Urinary bladder (tissue), 4 donors: Measurements from ENCODE around the gene NME4. TPM values are rescaled to one million over a fixed set of nuclear protein-coding genes. Genes with fewer than 3 reads are reported as not detected.
"Not testable (repeated sequence)": the region's sequence is repeated elsewhere in the genome, so short reads cannot be mapped to it uniquely, and the experiment has no call there.

Experiments
- DNase-seq: peaks from one replicate; pipeline ENCODE4 v3.0.0-alpha.2; 2015; ENCODE audit errors: extremely low spot score
- H3K27ac ChIP-seq: one replicate; pipeline ENCODE4 v1.5.1; 2013; ENCODE audit warnings: low read depth, mild to moderate bottlenecking, moderate library complexity
- H3K36me3 ChIP-seq: one replicate; pipeline ENCODE4 v1.6.1; 2013; ENCODE audit warnings: mild to moderate bottlenecking, moderate library complexity; ENCODE audit not compliant: insufficient read depth
- H3K4me1 ChIP-seq: one replicate; pipeline ENCODE4 v1.6.1; 2013; ENCODE audit warnings: mild to moderate bottlenecking, moderate library complexity; ENCODE audit not compliant: insufficient read depth
- H3K4me3 ChIP-seq: one replicate; pipeline ENCODE4 v1.5.1; 2013; ENCODE audit warnings: low read depth, low read length
- WGBS: extraction: QIAGEN DNeasy Blood & Tissue Kit; methylation state at CpG from one replicate; pipeline ENCODE4 v1.1.7; 2013; 5-methylcytosine and 5-hydroxymethylcytosine counted together
- polyA plus RNA-seq: library from polyadenylated mRNA; stranded (reverse); fragments of 200-250 nt; gene quantifications from one replicate; pipeline ENCODE4 v1.2.3, GENCODE V29; 2013
- total RNA-seq: library from RNA; depleted of rRNA; stranded (reverse); fragments of >200 nt; gene quantifications from one replicate; pipeline ENCODE4 v1.2.3, GENCODE V29; 2014
- donor health status: healthy with polysubstance abuse.
- donor health status: healthy.

The NME4 gene
- total and polyA plus RNA-seq, 2 donors = 29.0 to 246 TPM

DNA sequence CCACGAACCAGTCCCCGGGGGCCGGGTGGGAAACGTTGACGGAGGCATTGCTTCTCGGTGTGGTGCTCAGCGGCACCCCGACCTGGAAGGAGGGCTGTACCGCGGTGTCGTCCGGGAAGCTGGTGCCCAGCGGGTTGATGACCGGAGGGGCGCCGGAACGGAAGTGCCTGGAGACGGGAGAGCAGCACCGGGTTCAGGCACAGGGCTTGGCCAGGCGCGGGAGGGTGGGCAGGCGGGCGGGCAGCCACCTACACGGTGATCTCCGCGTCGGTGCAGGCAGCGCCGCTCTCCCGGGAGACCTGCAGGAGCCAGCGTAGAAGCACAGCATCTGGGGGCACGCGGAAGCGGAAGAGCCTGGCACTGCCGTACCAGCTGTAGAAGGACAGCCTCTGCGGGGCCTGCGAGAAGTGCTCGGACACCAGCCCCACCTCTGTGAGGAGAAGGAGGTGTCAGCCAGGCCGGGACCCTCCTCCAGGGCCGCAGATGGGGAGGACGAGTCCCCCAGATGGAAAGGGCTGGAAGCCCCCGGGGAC is 19.5 kb upstream of the NME4 start:
- H3K4me3 ChIP-seq = no peak overlapping the region
- no peak overlapping the region for H3K27ac ChIP-seq
- WGBS = 90% methylated on average over 42 of the region's 42 CpGs
- no peaks in the 10 kb centered on the region for H3K36me3 ChIP-seq
- no peak for DNase-seq
- no peaks in the 10 kb centered on the region for H3K4me1 ChIP-seq

DNA sequence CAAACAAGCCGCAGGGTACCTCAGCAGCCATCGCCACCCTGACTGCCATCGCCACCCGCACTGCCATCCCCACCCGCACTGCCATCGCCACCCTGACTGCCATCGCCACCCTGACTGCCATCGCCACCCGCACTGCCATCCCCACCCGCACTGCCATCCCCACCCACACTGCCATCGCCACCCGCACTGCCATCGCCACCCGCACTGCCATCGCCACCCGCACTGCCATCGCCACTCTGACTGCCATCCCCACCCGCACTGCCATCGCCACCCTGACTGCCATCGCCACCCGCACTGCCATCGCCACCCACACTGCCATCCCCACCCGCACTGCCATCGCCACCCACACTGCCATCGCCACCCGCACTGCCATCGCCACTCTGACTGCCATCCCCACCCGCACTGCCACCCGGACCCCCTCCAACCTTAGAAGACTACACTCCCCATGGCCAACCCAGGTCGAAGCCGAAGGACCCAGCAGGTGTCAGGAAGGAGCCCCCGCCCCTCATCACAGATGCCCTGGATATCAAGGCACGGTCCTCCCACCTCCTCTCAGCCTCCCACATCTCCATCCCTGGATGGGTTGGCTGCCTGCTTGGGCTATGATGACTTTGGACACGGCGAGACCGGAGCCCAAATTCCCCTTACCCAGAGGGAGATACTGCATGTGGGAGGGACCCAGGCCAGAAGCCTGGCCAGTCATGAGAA is 18.7 kb upstream of the NME4 start:
- not testable (repeated sequence) for DNase-seq, H3K4me3 ChIP-seq, H3K4me1 ChIP-seq, H3K27ac ChIP-seq, H3K36me3 ChIP-seq
- 91% methylated on average over 36 of the region's 36 CpGs for WGBS

- no peaks in the 10 kb centered on the region for H3K4me1 ChIP-seq
- WGBS = 76% methylated on average over 14 of the region's 14 CpGs
- H3K4me3 ChIP-seq = no peak overlapping the region
- DNase-seq = no peak
- H3K27ac ChIP-seq = no peak overlapping the region
- H3K36me3 ChIP-seq = no peaks in the 10 kb centered on the region
Measured at GRCh38 chr16:378821-379182, 18.2 kb upstream of the NME4 start.

DNA sequence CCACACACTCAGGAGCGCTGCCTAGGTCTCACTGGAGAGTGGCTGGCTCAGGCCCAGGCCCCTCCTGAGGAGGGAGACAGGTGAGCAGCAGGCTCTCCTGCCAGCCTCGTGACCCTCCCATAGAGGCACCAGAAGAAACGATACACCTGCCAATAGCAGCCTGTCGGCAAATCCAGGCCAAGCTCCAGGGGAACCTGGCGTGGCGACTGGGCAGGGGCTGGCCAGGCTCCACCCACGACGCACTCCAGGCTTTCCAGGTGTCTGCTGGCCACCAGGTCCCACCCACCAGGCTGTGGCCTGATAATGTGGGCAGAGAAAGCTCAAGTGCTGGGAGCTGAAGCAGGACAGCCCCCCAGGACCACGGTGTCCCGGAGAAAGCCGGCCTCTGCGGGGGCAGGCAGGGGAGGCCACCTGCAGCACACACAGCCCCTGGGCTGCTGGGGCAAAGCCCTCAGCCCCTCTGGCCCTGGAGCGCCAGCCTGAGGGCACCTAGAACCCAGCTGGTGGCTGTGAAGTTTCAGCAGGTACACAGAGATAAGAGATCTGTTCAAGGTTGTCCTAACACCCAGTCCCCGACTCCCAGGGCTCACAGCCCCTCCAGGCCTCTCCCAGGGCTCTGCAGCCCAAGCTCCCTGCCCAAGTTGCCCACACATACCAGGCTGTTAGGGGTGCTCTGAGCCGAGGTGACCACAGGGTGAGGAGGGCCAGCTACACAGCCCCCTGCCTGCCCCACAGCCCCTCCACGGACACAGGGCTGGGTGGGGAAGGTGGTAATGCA is 17.6 kb upstream of the NME4 start:
- no peak for DNase-seq
- H3K27ac ChIP-seq = no peak overlapping the region
- 88% methylated on average over 16 of the region's 16 CpGs for WGBS

DNA sequence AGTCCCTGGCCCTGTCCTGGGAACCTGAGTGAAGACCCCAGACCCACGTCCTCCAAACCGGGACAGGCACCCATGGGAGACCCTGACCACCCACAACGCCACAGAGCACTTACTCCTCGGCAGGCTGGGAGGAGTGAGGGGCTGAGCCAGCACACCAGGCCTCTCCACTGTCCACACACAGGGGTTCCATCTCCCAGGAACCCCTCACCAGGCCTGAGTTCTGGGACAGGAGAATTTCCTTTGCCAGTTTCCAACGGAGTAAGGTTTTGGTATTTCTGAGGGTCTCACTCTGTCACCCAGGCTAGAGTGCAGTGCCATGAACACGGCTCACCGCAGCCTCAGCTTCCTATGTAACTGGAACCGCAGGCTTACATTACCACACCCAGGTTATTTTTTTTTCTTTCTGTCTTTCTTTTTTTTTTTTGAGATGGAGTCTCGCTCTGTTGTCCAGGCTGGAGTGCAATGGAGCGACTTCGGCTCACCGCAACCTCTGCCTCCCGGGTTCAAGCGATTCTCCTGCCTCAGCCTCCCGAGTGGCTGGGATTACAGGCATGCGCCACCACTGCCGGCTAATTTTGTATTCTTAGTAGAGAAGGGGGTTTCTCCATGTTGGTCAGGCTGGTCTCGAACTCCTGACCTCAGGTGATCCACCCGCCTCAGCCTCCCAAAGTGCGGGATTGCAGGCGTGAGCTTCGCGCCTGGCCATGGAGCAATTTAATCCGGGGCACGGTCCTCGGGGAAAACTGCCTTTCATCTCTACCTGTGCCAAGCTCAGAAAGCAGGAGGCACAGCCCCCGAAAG is 16.8 kb upstream of the NME4 start:
- 81% methylated on average over 27 of the region's 27 CpGs for WGBS
- no peak overlapping the region for H3K27ac ChIP-seq
- no peaks in the 10 kb centered on the region for H3K4me1 ChIP-seq

More for the DNA sequence above, 17.6 kb upstream of the NME4 start:
- H3K36me3 ChIP-seq = no peaks in the 10 kb centered on the region
- H3K4me3 ChIP-seq = no peak overlapping the region
- no peaks in the 10 kb centered on the region for H3K4me1 ChIP-seq

GRCh38 chr16:380762-381011 is 16.3 kb upstream of the NME4 start:
- Histone ChIP-seq H3K4me3 (peak overlapping the region; percentile 96), H3K27ac (no peak overlapping the region), H3K4me1 (no peaks in the 10 kb centered on the region), H3K36me3 (no peaks in the 10 kb centered on the region)
- 5% methylated on average over 12 of the region's 12 CpGs for WGBS
- no peak for DNase-seq

More for the DNA sequence above, 16.8 kb upstream of the NME4 start:
- Histone ChIP-seq H3K36me3 (no peaks in the 10 kb centered on the region), H3K4me3 (peak overlapping the region; percentile 96)
- DNase-seq = no peak

GRCh38 chr16:381012-381788 is 15.8 kb upstream of the NME4 start:
- H3K27ac ChIP-seq = no peak overlapping the region
- no peak for DNase-seq
- H3K4me1 ChIP-seq = no peaks in the 10 kb centered on the region

DNA sequence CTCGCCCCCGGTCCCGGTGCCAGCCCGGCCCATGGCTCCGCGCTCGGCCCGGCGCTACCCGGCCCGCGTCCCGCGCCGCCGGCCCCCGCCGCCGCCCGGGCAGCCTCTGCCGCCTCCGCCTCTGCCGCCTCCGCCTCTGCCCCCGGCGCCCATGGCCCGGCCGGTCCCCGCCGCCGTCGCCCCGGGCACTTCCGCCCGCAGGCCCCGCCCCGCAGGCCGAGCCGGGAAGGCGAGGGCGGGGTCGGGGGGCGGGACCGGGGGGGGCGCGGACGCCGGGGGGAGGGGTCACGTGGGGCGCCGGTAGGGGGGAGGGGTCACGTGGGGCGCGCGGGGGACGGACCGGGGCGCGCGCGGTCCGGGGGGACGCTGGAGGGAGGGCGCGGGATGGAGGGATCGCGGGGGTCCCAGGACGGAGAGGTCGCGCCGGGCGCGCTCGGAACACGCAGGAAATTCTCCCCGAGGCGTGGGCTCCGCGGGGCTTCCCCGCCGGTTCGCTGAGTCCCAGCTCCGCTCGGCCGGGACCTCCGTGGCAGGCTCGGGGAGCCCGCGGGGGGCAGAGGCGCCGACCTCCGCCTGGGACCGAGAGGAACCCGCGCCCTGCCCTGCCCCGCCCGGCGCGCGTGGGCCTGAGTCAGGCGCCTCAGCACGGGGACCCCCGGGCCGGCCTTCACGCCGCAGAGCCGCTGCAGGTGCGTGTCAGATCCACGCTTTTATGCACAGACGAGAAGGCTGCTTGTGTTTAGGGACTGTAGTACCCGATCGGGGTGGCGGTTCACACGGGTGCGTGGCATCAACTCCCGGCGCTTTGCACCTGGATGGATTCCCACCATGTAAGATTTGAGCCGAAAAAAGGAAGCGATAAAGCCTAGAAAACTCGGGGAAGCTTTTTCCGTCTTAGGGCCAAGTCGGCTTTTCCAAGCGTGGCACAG is 14.9 kb upstream of the NME4 start, which contains the start of gene PGAP6:
Gene PGAP6 (minus strand): TSS at position 190 of the 929 bp plus-strand sequence. CDS start 157 bp downstream, at position 33.
- Histone ChIP-seq H3K4me1 (no peaks in the 10 kb centered on the region), H3K36me3 (no peaks in the 10 kb centered on the region), H3K4me3 (peak within 1 kb of the TSS; percentile 96), H3K27ac (peak within 1 kb of the TSS; percentile 83)
- DNase-seq = no peak
- WGBS = under 1% methylated on average over 107 of the region's 123 CpGs

More at GRCh38 chr16:381012-381788, 15.8 kb upstream of the NME4 start:
- Histone ChIP-seq H3K4me3 (peak overlapping the region; percentile 96), H3K36me3 (no peaks in the 10 kb centered on the region)
- 1% methylated on average over 72 of the region's 73 CpGs for WGBS

DNA sequence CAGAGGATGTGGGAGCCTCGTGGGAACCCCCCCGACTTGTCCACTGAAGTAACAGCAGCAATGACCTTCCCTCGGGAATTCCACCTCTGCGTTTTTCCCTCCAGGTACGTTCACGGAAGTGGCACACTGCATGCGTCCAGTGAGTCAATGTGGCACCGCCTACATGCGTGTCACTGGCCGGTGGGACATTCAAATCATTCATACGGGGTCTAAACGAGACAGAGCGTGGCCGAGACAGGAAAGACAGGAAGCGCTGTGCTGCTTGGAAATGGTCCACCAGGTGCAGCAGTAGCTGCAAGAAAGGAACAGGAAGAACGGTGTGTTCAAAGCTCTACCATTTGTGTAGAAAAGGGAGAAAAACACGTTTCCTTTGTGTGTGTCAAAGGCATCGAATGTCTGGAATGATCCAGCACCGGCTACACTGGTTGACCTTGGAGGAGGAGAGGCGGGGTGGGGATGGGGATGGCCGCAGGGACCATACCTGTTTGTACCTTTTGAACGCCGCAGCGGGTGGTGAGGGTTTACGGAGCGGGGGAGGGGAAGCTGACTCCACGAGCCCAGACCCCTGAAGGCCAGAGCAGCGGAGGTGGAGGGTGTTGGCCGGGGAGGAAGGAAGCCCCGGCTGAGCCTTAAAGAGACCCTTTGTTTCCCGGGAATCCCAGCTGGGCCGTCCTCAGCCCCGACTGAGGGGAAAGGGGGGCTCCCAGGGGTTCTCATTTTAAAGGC is 13.5 kb upstream of the NME4 start:
- H3K36me3 ChIP-seq = no peaks in the 10 kb centered on the region
- WGBS = 57% methylated on average over 33 of the region's 33 CpGs
- H3K4me1 ChIP-seq = no peaks in the 10 kb centered on the region
- peak overlapping the region; percentile 18 for H3K27ac ChIP-seq
- no peak overlapping the region for H3K4me3 ChIP-seq
- peak; percentile 43 for DNase-seq

DNA sequence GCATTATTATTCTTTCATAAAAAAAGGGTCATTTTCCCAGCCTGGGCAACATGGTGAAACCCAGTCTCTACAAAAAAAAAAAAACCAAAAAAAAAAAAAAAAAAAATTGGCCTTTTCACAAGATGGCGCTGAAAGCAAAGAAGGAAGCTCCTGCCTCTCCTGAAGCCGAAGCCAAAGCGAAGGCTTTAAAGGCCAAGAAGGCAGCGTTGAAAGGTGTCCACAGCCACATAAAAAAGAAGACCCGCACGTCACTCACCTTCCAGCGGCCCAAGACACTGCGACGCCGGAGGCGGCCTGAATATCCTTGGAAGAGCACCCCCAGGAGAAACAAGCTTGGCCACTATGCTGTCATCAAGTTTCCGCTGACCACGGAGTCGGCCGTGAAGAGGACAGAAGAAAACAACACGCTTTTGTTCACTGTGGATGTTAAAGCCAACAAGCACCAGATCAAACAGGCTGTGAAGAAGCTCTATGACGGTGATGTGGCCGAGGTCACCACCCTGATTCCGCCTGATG is 10.3 kb upstream of the NME4 start:
- Histone ChIP-seq H3K4me1 (no peaks in the 10 kb centered on the region), H3K36me3 (no peaks in the 10 kb centered on the region), H3K27ac (no peak overlapping the region), H3K4me3 (no peak overlapping the region)
- DNase-seq = no peak
- 58% methylated on average over 19 of the region's 19 CpGs for WGBS

DNA sequence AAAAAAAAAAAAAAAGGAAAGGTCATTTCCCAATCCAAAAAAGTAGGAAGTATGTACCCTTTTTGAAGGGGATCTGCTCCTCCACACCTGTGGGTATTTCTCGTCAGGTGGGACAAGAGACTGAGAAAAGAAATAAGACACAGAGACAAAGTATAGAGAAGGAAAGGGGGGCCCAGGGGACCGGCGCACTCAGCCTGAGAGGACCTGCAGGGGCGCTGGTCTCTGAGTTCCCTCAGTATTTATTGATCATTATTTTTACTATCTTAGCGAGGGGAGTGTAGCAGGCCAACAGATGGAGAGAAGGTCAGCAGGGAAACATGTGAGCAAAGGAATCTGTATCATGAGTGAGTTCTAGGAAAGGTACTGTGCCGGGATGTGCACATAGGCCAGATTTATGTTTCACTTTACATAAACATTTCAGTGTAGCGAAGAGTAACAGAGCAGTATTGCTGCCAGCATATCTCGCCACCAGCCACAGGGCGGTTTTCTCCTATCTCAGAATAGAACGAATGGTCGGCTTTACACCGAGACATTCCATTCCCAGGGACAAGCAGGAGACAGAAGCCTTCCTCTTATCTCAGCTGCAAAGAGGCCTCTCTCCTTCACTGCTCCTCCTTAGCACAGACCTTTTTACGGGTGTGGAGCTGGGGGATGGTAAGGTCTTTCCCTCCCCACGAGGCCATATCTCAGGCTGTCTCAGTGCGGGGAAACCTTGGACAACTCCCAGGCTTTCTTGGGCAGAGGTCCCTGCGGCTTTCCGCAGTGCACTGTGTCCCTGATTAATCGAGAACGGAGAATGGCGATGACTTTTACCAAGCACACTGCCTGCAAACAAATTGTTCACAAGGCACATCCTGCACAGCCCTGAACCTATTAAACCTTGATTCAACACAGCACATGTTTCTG is 9.0 kb upstream of the NME4 start:
- H3K4me3 ChIP-seq, H3K27ac ChIP-seq, H3K36me3 ChIP-seq, H3K4me1 ChIP-seq, DNase-seq: not testable (repeated sequence)
- WGBS = 26% methylated on average over 20 of the region's 20 CpGs
